ENCODE measurements around the gene AP1G1.

The AP1G1 gene

DNA sequence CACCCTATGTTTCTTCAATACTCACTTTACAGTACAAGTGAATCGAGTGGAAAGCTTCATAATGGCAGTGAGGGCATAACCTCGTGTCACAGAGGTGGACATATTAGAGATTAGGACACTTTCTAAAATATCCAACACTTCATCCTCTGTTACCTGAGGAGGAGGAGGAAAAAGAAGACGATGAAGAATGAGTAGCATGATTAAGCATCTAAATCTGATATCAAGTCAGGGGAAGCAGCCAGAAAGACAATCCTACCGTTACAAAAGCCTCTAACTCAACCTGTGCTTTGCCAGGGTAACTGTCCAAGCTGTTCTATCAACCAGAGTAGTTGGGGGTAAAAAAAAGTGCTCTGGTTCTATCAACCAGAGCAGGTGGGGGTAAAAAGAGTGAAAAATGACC is 60.4 kb downstream of the AP1G1 start:
- DNase-seq: no peak

DNA sequence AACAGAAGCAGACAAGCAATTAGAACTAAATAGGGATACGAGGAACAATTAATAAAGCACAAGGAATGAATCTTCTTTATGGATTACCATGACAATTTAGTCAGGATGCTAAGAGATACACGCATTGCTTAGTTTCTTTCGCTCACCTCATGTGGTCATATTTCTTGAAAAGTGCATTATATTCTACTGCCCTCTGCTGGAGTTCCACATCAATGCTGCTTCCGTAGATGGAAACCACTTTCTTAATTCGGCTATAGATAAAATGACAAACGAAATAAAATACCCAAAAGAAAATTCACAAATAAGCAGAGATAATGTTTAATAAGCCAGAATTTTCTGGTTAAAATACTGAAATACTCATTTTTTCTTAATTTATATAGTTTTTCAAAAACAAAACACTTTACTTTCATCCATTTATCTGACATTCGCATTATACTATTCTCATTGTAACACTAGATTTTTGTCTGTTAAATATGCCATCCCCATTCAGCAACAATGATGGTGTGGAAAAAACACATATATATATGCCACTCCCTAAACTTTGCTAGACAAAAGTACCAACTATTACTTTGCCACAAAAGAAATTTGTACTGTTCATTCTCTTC is 62.1 kb downstream of the AP1G1 start:
- DNase-seq: no peak

DNA sequence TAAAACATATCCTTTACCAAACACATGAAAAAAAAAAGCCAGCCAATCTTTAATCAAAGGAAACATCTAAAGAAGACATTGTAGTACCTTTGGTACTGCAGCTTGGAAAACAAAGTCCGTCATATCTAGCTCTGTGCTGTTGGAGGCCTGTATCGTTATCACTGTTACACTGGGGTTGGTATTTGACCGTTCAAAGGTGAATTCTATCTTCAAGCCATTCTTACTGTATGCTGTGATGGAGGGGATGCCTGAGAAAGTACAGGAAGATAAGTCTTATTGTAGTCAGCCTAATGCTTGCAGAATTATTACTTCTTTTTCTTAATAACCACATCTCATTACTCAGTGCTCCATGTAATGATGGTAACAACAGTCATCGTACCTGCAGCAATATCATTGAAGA is 69.8 kb downstream of the AP1G1 start:
- DNase-seq: no peak

DNA sequence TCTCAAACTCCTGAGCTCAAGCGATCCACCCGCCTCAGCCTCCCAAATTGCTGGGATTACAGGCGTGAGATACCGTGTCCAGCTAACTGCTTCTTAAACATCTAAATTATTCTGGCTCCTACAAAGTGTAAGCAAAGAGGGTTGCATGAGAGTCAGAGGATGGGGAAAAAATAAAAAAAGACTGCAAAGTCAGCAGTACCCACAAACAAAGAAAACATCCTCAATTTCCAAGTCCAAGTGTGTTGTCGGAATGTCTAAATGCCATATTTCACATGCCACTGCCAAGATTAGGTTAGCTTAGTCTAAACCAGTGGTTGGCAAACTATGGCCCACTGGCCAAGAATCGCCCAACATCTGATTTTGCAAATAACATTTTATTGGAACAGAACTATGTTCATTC is 71.1 kb downstream of the AP1G1 start:
- no peak for DNase-seq

DNA sequence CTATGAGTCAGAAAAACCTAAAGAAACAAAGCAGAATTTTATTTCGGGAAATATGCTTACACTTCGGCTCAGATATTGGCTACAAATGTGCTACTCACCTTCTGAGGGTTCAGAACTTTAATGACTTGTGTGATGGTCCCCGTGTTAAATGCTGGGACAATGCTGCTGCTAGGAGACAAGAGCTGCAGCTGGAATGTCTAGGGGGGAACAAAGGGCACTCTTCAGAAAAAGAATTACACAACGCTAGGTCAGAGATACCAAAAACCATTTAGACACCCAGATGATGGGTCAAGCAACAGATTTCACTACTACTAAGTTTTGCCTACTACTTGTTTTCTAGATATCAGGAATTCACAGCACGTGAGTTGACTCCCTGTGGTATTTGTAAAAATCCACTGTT is 74.1 kb downstream of the AP1G1 start:
- no peak for DNase-seq

DNA sequence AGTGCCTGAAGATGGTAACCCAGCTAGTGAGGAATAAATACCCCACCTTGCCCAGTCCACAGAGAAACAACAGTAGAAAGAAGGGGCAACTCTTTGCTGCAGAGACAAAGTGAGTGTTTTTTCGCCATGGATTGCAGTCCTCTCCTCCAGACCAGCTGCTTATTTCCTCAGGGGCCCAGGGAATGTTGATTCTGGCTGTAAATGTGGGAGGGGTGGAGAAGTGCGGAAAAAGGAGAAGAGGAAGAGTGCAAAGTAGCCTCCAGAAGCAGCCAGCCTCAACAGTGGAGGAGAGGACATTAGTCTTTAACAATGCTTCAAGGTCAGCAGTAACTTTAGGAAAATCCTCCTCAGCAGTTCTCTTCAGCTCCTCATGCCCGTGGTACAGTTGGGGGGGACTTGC is 76.0 kb downstream of the AP1G1 start:
- no peak for DNase-seq

DNA sequence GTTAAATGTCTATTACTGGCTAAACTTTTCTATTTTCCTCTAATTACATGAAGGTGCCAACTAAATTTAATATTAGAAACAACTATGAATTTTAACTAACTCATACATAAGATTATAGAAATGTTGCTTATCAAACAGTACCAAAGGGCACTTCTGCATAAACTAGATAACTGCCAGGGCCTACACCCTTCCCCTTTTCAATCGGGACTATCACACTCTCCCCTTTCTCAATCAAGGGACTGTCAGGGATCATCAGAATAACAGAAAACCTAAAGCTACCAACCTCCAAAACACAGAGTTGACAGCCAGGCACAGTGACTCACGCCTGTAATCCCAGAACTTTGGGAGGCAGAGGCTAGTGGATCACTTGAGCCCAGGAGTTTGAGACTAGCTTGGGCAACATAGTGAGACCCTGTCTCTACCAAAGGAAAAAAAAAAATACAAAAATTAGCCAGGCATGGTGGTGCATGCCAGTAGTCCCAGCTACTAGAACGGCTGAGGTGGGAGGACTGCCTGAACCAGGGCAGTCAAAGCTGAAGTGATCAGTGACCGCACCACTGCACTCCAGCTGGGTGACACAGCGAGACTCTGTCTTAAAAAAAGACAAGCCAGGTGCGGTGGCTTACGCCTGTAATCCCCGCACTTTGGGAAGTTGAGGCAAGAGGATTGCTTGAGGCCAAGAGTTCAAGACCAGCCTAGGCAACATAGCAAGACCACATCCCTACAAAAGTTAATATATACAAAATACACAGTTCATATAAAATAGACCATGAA is 80.9 kb downstream of the AP1G1 start:
- DNase-seq: no peak

DNA sequence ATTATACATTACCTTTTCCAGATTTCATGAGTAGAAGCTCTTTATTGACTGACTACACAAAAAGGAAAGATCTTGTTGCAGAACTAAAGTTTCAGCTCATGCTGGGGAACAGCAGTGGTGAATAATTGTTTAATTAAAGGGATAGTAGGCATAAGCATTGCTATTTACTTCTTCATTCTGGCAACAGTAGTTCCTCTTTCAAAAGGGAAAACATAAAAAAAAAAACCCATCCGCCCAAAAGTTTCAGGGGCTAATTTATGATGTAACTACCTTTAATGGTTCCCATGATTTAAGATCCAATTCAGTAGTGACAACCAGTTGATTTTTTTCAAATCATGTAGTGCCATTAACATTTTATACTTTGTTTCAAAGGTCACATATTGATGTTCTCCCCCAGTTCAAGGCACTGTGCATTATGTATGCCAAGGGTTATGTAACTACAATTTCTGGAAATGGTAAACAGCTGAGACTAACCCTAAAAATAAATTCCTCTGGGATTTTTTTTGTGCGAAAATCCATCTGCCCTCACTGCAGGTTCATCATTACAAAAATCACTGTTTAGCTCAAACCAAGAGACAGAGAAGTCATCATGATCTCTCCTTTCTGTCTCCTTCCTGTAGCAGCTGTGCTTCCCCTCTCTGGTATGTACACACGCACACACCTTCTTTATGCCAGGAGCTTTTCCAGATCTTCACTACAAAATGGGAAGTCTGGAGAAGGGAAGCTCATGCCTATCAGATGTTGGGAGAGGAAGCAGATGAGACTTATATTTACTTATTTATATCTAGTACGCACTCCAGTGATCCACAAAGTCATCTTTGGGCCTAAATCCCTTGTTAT is 81.9 kb downstream of the AP1G1 start:
- no peak for DNase-seq

DNA sequence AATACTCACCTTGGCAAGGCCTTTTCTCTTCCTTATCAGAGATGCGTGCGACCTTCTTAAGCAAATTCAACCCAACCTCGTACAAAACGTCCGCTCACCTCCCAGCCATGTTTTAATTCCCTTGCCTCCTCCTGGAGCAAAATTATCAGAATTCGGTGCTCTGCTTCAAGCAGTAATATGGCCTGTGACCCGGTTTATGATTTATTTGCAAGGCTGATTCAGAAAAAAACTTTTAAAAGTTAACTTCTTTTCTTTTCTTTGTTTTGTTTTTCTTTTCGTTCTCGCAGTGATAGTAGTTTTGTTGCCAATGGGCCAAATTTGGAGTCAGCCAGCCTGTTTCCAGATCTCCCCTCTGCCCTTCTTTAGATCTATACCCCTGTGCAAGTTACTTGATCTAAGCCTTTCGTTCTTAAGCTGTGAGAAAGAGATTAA is 84.3 kb downstream of the AP1G1 start, which contains the start of gene PHLPP2:
TSS of gene PHLPP2 (minus strand) at position 382 of the 432 bp plus-strand sequence. CDS start 9,906 bp downstream, outside the sequence.
- DNase-seq: no peak

DNA sequence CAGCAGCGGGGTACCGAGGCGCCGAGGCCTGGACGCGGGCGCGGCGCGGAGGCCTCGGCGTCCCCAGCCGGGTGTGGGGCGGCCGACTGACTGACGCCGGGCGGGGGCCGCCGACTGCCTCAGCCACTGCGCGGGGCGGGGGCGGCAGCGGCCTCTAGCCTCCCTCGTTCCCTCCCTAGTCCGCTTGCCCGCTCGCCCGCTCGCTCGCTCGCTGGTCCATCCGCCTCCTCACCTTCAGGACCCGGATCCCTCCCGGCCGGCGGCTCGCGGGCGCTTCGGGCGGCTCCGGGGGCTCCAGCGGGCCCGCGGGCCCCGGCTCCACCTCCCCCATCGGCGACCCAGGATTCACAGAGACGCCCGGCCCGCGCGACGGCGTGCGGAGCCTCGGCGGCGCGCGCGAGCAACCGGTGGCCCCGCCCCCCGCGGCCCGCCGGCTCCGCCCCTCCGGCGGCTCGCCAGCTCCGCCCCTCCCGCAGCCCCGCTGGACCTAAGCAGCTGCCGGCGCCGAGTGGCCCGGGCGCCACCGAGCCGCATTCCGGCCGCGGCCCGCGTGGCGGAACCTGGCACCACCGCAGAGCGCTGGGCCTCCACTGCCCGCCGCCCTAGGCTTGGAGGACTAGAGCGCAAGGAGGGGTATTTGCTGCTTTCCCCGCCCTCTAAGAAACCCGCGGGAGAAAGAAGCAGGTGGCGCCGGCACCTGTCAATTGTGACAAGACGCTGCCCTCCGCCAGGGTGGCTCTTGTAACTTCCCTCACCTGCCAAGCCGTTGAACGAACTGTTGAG is 84.9 kb downstream of the AP1G1 start:
- peak; percentile 79 for DNase-seq

DNA sequence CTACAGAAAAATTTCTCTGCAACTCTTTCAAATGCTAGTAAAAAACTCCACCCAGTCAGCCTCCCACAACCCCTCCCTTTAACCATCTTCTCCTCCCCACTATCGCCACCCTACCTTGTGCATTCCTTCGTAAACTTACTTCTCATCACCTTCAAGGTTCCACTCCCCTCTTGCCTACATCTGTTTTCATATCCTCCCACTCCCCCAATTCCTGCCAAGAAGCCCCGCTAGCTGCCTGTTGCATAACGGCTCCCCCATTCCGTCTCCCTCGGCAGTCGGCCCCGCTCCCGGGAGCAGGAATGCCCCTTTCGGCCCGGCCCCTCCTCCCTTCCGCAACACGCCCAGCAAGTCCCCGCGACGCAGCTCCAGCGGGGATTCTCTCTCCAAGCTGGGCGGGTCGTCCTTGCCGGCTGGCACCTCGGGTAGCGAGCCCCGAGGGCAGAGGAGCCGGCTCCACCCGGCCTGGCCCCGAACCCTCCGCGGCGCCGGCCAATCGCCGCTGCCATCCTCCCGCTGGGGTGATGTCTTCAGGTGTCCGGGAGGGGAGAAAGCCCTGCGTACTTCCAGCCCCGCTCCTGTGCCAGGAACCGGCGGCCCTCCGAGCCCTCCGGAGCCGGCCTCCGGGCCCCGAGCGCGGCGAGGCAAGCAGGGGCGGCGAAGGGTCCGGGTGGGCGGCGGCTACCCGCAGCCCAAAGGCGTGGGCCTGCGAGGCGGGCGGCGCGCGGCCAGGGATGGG is 85.7 kb downstream of the AP1G1 start:
- peak; percentile 48 for DNase-seq

DNA sequence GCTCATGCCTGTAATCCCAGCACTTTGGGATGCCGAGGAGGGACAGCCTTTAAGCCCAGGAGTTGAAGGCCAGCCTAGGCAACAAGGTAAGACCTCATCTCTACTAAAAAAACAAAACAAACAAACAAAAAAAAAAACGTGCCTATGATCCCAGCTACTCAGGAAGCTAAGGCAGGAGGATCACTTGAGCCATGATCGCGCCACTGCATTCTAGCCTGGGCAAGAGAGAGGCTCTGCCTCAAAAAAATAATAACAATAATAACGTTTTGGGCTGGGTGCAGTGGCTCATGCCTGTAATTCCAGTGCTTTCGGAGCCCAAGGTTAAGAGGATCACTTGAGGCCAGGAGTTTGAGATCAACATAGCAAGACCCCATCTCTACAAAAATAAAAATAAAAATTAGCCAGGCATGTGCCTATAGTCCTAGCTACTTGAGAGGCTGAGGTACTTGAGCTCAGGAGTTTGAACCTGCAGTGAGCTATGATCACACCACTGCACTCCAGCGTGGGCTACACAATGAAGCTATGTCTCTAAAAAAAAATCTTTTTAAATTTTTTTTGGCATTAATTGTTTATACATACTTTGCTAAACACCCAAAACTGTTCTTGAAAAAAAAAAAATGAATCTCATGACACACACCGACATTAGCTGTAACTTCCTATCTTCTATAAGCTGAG is 87.4 kb downstream of the AP1G1 start:
- DNase-seq: no peak

DNA sequence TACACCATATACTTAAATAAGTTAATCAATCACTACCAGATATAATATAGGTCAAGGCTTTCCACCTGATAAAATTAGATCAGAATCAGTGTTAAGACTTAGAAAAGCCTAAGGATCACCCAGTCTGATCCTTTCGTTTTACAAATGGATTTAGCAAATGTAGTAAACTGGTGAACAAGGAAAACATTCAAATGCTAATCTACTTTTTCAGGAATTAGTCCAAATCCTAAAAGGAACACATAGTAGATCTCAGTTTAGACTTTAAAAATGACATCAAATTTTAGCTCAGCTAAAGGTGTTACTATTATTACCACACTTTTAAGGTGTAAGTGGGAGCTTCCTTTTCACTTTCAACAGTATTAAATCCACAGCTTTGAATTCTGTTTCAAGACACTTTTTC is 96.1 kb downstream of the AP1G1 start:
- no peak for DNase-seq

DNA sequence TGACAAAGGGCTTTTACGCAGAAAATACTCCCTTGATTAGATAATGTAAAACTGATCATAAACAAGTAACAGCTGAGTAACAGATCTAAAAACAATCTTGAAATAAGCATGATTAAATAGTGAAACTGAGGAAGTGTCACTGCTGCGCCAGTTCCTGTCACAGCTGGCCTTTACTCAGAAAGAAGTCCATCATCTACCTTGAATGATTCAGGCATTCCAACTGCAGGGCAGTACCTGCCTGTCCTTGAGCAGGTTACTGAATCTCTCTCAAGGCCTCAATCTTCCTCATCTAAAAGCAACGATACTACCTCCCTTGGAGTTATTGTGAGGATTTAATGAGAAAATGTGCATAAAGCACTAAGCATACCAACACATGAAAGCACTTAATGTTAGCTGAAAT is 96.8 kb downstream of the AP1G1 start:
- no peak for DNase-seq

DNA sequence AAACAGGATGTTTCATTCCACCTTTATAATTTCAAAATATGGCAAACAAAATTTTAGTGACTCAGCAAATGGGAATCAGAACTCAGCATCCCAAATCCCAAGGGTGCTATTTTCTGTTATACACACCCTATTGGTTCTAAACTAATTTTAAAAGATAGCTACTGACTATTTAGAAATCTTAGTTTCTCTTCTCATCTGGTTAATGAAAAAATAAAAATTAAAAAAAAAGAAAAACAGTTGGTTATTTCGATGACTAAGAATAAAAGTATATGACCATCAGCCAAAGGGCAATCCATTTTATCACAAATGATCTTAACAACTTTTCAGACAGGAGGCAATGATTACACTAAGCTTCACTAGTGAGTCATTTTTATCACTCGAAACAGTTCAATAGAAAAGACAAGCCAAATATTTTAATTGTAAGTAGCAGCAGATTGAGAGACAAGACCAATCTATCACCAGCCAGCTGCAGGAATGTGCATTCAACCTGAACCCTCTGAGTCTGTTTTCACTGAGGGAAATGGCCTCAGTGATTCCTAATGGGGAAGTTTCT is 99.3 kb downstream of the AP1G1 start:
- DNase-seq: no peak

DNA sequence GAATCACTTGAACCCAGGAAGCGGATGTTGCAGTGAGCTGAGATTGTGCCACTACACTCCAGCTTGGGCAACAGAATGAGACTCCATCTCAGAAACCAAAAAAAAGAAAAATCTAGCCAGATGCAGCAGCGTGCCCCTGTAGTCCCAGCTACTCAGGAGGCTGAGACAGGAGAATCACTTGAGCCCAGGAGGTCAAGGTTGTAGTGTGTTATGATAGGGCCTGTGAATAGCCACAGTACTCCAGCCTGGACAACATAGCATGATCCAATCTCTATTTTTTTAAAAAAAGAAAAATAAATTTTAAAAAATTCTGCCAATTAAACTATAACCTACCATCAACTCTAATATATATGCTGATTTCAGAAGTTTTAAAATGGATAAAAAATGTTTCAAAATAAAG is 99.9 kb downstream of the AP1G1 start:
- no peak for DNase-seq

DNA sequence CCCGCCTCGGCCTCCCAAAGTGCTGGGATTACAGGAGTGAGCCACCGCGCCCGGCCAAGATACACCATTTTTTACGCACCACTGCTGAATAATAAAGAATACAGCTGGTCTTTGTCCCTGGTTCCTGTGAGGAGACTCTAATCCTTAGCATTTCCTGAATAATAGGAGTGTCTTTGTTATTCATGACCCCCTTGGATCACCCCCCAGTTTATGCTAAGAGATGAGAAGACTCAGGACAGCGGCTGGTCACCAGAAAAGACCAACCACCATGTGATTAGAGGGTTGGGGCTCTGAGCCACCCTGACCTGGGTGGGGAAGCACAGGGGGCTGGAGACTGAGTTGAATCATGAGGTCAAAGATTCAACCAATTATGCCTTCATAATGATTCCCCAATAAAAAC is 101.4 kb downstream of the AP1G1 start:
- no peak for DNase-seq

DNA sequence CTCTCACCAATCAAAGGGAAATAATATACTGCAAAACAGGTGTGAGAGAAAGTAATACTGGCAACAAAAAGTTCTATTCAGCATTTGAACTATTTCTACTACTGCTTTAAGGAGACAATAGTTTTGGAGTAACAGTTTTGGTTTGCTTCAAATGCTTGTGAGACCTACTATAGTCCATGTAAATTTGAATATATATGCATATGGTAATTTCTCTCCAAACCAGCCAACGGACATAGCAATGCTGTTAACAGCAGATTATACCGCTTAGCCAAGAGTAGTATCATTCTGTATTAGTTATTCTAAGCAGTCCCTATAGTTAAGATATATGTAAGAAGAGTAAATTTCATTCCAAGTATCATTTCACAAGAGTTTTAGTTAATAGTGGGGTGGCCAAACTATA is 102.6 kb downstream of the AP1G1 start:
- DNase-seq: no peak

DNA sequence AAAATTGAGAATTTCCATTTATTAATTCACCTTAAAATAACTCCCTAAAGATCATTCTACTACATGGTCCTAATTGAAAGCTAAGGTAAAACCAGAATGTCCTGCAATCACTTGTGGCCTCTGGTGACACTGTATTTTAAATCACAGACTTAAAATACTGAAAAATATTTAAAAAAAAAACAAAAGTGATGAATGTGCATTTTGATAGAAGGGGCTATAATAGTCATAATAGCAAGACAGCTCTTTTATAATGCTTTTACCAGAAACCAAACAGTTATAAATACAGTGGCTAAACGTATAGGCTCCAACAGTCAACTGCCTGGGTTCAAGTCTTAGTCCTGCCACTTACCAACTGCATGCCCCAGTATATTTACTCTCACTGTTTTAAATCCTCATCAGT is 105.3 kb downstream of the AP1G1 start:
- DNase-seq: no peak

DNA sequence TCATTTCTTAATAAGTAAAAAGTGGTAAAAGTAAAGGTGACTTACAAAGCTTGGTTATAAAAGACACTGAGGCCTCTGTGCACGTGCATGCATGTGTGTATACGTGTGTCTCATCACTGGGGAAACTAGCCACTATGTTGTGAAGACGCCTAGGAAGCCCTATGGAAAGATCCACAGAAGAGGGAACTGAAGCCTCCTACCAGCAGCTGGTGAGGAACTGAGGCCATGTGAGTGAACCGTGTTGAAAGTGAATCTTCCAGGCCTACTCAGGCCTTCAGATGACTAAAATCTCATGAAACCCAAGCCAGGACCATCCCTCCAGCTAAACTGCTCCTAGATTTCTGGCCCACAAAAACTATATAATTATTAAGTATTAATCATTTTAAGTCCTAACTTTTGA is 107.8 kb downstream of the AP1G1 start:
- no peak for DNase-seq

DNA sequence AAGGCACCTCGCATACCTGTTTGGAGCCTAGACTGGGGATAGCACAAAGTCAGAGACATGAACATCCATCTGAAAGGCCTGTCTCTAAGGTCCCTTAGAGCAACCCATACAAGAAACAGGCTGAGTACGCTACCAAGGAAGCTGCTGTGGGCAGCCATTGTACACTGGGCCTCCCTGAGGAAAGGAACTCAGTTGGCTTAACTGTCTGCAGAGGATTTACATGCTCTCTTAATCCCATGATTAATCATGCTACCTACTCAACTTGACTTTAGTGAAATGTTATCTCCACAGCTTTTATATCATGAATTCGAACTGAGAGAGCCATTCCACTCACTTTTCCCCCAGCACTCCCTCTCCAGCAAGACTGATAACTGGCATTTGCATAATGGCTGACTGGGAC is 110.1 kb downstream of the AP1G1 start:
- no peak for DNase-seq

All from activated CD8-positive, alpha-beta memory T cell treated with anti-CD3 and anti-CD28 coated beads, Interleukin-2, amount 50 U/mL, for 4 hours (primary cell).